ENCODE data around the gene TEF. TPM values are rescaled to one million over a fixed set of nuclear protein-coding genes. Genes with fewer than 3 reads are reported as not detected.

Gene TEF
- polyA plus RNA-seq, 1 of the 3 experiments (the other 2 are of a cell fraction), result 3.6 TPM

- TF ChIP-seq RFX5 (IDR thresholded peaks at IDR 0.05; ENCODE audit: low read length) (no peak), RXRA (IDR thresholded peaks at IDR 0.05; ENCODE audit: borderline replicate concordance, low read depth) (no peak), EZH2phosphoT487 (IDR thresholded peaks at IDR 0.05; ENCODE audit: borderline replicate concordance, low read depth) (no peak), USF1 (IDR thresholded peaks at IDR 0.05; ENCODE audit: borderline replicate concordance, low read depth) (no peak), JUND (IDR thresholded peaks at IDR 0.05) (no peak), EP300 (IDR thresholded peaks at IDR 0.05; ENCODE audit: borderline replicate concordance in 1 of 2, low read depth in 1 of 2, low read length in 1 of 2) (no peak), FOXM1 (IDR thresholded peaks at IDR 0.05; ENCODE audit: low read depth) (no peak), SMC3 (IDR thresholded peaks at IDR 0.05; ENCODE audit: low read depth, low read length) (peak; percentile 78), IRF3 (IDR thresholded peaks at IDR 0.05; ENCODE audit: low read depth, low read length) (no peak), USF2 (IDR thresholded peaks at IDR 0.05; ENCODE audit: borderline replicate concordance, low read depth, low read length) (no peak), POLR2AphosphoS5 (IDR thresholded peaks at IDR 0.05; ENCODE audit: low read depth, low read length) (no peak), MAX (IDR thresholded peaks at IDR 0.05; ENCODE audit: low read depth) (no peak), FOSL2 (IDR thresholded peaks at IDR 0.05; ENCODE audit: borderline replicate concordance, low read depth) (no peak; the same call in 1 of the 2 replicates), SIN3A (IDR thresholded peaks at IDR 0.05; ENCODE audit: borderline replicate concordance, low read depth, low read length) (peak; percentile 66; the same call in 1 of the 2 replicates), GATA2 (CRISPR knock-in tag; IDR thresholded peaks at IDR 0.05) (no peak), CHD2 (IDR thresholded peaks at IDR 0.05; ENCODE audit: low read length, partially characterized antibody) (no peak), ELF1 (IDR thresholded peaks at IDR 0.05) (no peak), RAD21 (IDR thresholded peaks at IDR 0.05; ENCODE audit: low read length) (peak; percentile 80), CTCF (IDR thresholded peaks at IDR 0.05) (peak; percentile 69)
Observed at GRCh38 chr22:41403532-41404318, 22.0 kb downstream of the TEF start (continued).

All from SK-N-SH (cell line).